Heart left ventricle (tissue), 16 donors: Measurements from ENCODE around the gene MCAM. TPM values are rescaled to one million over a fixed set of nuclear protein-coding genes. Genes with fewer than 3 reads are reported as not detected.

Experiments used
- ATAC-seq, 4 donors: fragments of 200-7000 bp; cut with Tn5 transposase; one replicate each; pipeline ENCODE4 v1.9.1; 2020 to 2022; ENCODE audit warnings: moderate library complexity in 4 of 4, mild to moderate bottlenecking in 3 of 4, moderate number of reproducible peaks in 1 of 4
- DNase-seq, 5 donors: peaks; one replicate each; pipeline ENCODE4 v3.0.0-alpha.2; 2020
- H3K27ac ChIP-seq, 12 donors: fragments of 200-600 bp; sonication (generic) in 4 of 12; one replicate each; pipeline versions ENCODE4 v1.5.0 to v1.8.0; 2016 to 2022; ENCODE audit warnings: mild to moderate bottlenecking in 2 of 12
- H3K27me3 ChIP-seq, 9 donors: fragments of 200-600 bp; sonication (generic) in 2 of 9; one replicate each; pipeline versions ENCODE4 v1.5.1 to v1.8.0; 2016 to 2022; ENCODE audit warnings: mild to moderate bottlenecking in 3 of 9
- H3K36me3 ChIP-seq, 9 donors: fragments of 200-600 bp; sonication (generic) in 2 of 9; one replicate each; pipeline versions ENCODE4 v1.5.0 to v1.8.0; 2018 to 2022; ENCODE audit warnings: mild to moderate bottlenecking in 2 of 9
- H3K4me1 ChIP-seq, 12 donors: fragments of 200-600 bp; sonication (generic) in 4 of 12; one replicate each; pipeline versions ENCODE4 v1.5.0 to v1.8.0; 2016 to 2022; ENCODE audit warnings: mild to moderate bottlenecking in 3 of 12
- H3K4me3 ChIP-seq, 12 donors: fragments of 200-600 bp; sonication (generic) in 4 of 12; one replicate each; pipeline versions ENCODE4 v1.5.0 to v1.8.0; 2017 to 2022; ENCODE audit warnings: mild to moderate bottlenecking in 9 of 12, moderate library complexity in 4 of 12
- H3K9me3 ChIP-seq, 12 donors: fragments of 200-600 bp; sonication (generic) in 4 of 12; one replicate each; pipeline versions ENCODE4 v1.5.0 to v1.8.0; 2016 to 2022; ENCODE audit warnings: mild to moderate bottlenecking in 1 of 12
- CTCF ChIP-seq, 12 donors: fragments of 200-600 bp; sonication (generic) in 4 of 12; IDR thresholded peaks; one replicate each; pipeline versions ENCODE4 v1.5.0 to v1.8.0; 2018 to 2022; ENCODE audit warnings: antibody characterized with exemption in 12 of 12, mild to moderate bottlenecking in 5 of 12
- POLR2A ChIP-seq, 2 donors: fragments of 450-650 bp; IDR thresholded peaks; one replicate each; pipeline ENCODE4 v1.6.1; 2017; ENCODE audit warnings: antibody characterized with exemption in 2 of 2, mild to moderate bottlenecking in 2 of 2, moderate library complexity in 2 of 2
- WGBS, 4 donors: extraction: QIAGEN DNeasy Blood & Tissue Kit in 2 of 4; methylation state at CpG; one replicate each; pipeline versions ENCODE4 v1.1.5 to v1.1.7; 2013 to 2018; 5-methylcytosine and 5-hydroxymethylcytosine counted together
- intact Hi-C, 10 donors: fragments of 100-400 bp; cut with DNase I; formaldehyde crosslinking; loops; one replicate each; pipeline versions ENCODE4 v1.11.1 to v1.14.2; 2022
- polyA plus RNA-seq, 2 donors: library from polyadenylated mRNA; stranded (reverse); fragments of 200-250 nt; gene quantifications; one replicate each; pipeline ENCODE4 v1.2.3, GENCODE V29; 2013
- total RNA-seq, 9 donors: library from RNA; depleted of rRNA in 2 of 9; stranded (reverse); fragments of >200 nt in 2 of 9; fragmentation: NEBNext Ultra II Directional in 3 of 9; extraction: Animal tissue kit (Norgen Biotek cat#: 25700) in 3 of 9; gene quantifications; one replicate each; pipeline versions ENCODE4 v1.1.0 to v1.2.4, GENCODE V29; 2016 to 2023
- donor health status: ischemic (EF 13 %, LVEDD 7.1; RV severe dilation, severe dysfunction).
- donor health status: healthy with polysubstance abuse.
- donor health status: DM: no; HTN: yes; CAD: no.
- donor health status: DM: no; HTN: no; CAD: no.
- donor health status: ischemic (EF 25% LVEDD 6.9; RV normal size, moderate dysfunction).
- donor health status: ischemic (EF 25% LVEDD 5.7; RV mildly dilated, moderate dysfunction).
- donor health status: healthy.
- donor health status: DM: yes; HTN: yes; CAD: no.
- donor health status: ischemic (EF 35%, LVEDD 5.7; RV mildly dilated, moderate dysfunction).
- donor health status: nonischemic (EF 11% LVEDD 7.7; RV severe dilation, severe dysfunction).
- donor health status: DM: yes; HTN: yes; CAD: no.
- donor health status: PGD.
- donor health status: ischemic (EF 29% LVEDD 5.4; RV normal size, mild dysfunction).
- donor health status: nonischemic (EF 23%, LVEDD 6.1; RV moderate dilation, normal function).

MCAM gene
- total and polyA plus RNA-seq, 11 donors = 31.9 to 380 (median 108) TPM

- no peak for ATAC-seq
- Histone ChIP-seq H3K27ac (no peak overlapping the region), H3K4me1 (no peaks in the 10 kb centered on the region), H3K36me3 (peaks cover 3 to 90% (median 72%) of the 10 kb centered on the region in 9 donors), H3K9me3 (no peaks in the 10 kb centered on the region), H3K27me3 (no peaks in the 10 kb centered on the region), H3K4me3 (no peak overlapping the region)
- intact Hi-C loops = no loop called here
- WGBS, 4 donors = 93 to 100% (median 95%) methylated on average over 1 of the region's 1 CpG
- no peak for DNase-seq
- TF ChIP-seq POLR2A (IDR thresholded peaks at IDR 0.05) = no peak
- TF ChIP-seq CTCF (IDR thresholded peaks at IDR 0.05) = no peak
Observed at GRCh38 chr11:119277660-119278059, 39.3 kb downstream of the MCAM start.

- 86 to 89% (median 88%) methylated on average over 6 of the region's 6 CpGs for WGBS, 4 donors
- no peaks in the 10 kb centered on the region for H3K9me3 ChIP-seq
- DNase-seq (no peak), ATAC-seq (no peak)
- peaks cover 3 to 70% (median 68%) of the 10 kb centered on the region in 9 donors for H3K36me3 ChIP-seq
- peaks cover 0 to 3% (median 0%) of the 10 kb centered on the region in 12 donors for H3K4me1 ChIP-seq
- no peak overlapping the region for H3K4me3 ChIP-seq
- TF ChIP-seq CTCF (IDR thresholded peaks at IDR 0.05) (no peak), POLR2A (IDR thresholded peaks at IDR 0.05) (no peak)
- no peak overlapping the region for H3K27ac ChIP-seq
- H3K27me3 ChIP-seq = no peaks in the 10 kb centered on the region
- intact Hi-C loops = no loop called here
Observed at GRCh38 chr11:119273721-119274120, 43.2 kb downstream of the MCAM start.

GRCh38 chr11:119267645-119268044, 49.3 kb downstream of the MCAM start:
- H3K4me1 ChIP-seq = peaks cover 4 to 57% (median 18%) of the 10 kb centered on the region in 12 donors
- no peak for DNase-seq
- no peaks in the 10 kb centered on the region for H3K27me3 ChIP-seq
- no peak for ATAC-seq
- H3K4me3 ChIP-seq = no peak overlapping the region
- 77 to 88% (median 80%) methylated on average over 5 of the region's 5 CpGs for WGBS, 4 donors
- intact Hi-C loops = no loop called here
- TF ChIP-seq POLR2A (IDR thresholded peaks at IDR 0.05) (no peak), CTCF (IDR thresholded peaks at IDR 0.05) (no peak)
- no peaks in the 10 kb centered on the region for H3K9me3 ChIP-seq
- H3K36me3 ChIP-seq = peaks cover 0 to 12% (median 9%) of the 10 kb centered on the region in 9 donors
- peak overlapping the region in 1 of 12 donors; percentile 39 for H3K27ac ChIP-seq

GRCh38 chr11:119266517-119267255, 50.2 kb downstream of the MCAM start:
- ATAC-seq (no peak), DNase-seq (no peak)
- Histone ChIP-seq H3K4me3 (no peak overlapping the region), H3K36me3 (peaks cover 0 to 3% (median 0%) of the 10 kb centered on the region in 9 donors), H3K27ac (no peak overlapping the region), H3K27me3 (no peaks in the 10 kb centered on the region), H3K9me3 (no peaks in the 10 kb centered on the region), H3K4me1 (peaks cover 4 to 66% (median 23%) of the 10 kb centered on the region in 12 donors)
- no peak for TF ChIP-seq CTCF (IDR thresholded peaks at IDR 0.05)
- TF ChIP-seq POLR2A (IDR thresholded peaks at IDR 0.05) = no peak
- WGBS, 4 donors = 76 to 81% (median 78%) methylated on average over 7 of the region's 7 CpGs
- intact Hi-C loops = no loop called here
